Kasumi-1 (cell line): Measurements from ENCODE around the gene ITPR2.
A peak's percentile ranks its signal among the peaks of the same experiment; 100 is the strongest.
"Not testable (repeated sequence)": the region's sequence is repeated elsewhere in the genome, so short reads cannot be mapped to it uniquely, and the experiment has no call there.

ENCODE experiments used
- DNase-seq, 2 experiments: peaks; one replicate each; lab custom pipeline; 2025; lab: John Stamatoyannopoulos, UW

The ITPR2 gene

DNA sequence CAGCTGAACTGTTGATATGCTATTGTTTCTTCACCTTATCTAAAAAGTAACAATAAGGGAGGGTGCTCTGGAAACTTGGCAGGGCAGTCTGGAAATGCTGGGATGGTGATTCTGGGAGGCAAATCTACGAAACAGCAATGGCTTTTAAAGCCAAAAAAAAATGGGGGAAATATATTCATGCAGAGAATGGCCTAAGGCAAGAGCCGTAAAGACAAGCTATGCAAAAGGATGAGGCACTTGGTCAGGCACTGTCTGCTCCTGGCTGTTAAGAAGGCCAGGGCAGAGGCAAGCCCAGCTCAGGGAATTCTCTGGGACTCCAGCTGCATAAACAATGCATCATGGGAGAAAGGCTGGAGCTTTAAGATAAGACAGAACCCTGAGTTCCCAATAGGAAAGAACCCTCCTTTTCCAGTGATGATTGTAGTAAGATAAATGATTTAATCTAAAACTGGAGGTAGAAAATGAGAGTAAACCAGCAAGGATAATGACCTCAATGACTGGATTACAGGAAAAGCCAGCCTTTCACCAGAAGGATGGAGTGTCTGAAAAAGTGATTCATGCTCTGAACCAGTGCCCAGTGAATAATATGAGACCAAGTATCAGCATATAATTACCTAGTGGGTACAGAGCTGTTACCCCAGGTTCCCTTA lies 46.0 kb downstream of the ITPR2 start:
- DNase-seq = no peak

DNA sequence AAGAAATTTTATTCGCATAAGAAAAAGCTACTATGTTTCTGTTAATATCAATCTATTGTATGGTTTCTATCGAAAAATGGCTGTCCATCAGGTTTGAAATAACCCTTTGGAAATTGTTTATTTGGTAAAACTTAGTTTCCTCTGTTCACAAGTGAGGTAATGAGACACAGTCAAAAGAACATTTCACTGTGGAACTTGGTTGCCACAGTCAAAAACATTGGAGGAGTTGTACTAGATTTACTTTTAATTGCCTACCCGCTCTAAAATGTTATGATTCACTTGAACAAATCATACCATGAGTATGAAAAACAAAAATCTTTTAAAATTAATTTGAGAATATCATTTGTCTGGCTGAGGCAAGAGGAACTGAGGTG lies 46.5 kb downstream of the ITPR2 start:
- no peak for DNase-seq

DNA sequence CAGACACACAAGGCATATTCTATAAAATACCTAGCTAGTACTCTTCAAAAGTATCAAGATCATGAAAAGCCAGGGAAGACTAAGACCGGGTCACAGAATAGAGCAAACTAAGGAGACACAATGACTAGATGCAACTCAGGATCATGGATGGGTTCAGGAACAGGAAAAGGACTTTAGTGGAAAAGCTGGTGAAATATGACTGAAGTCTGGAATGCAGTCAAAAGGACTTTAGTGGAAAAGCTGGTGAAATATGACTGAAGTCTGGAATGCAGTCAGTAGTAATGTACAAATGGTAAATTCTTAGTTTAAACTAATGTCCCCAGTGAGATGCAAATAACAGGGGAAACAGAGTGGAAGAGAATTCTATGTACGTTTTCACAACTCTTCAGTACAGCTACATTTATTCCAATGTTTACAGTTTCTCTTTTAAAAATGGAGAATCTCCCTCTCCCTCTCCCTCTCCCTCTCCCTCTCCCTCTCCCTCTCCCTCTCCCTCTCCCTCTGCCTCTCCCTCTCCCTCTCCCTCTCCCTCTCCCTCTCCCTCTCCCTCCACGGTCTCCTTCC lies 49.1 kb downstream of the ITPR2 start:
- DNase-seq = not testable (repeated sequence)

DNA sequence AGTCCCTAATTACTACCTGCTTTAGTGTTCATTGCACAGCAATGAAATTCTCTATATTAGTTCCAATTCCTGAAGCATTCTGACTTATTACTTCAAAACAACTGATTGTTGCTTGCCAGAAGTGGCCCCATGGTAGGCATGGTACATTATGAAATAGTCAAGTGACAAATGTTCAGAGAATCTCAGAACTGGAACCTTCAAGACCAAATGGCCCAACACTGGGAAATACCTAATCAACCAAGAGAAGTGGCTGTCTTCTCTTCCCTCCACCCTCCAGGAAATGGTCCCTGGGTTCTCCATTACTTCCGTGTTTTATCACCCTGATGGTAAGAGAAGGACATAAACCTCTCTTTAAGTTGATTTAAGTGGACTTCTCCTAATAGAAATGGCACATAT lies 49.9 kb downstream of the ITPR2 start:
- no peak for DNase-seq

DNA sequence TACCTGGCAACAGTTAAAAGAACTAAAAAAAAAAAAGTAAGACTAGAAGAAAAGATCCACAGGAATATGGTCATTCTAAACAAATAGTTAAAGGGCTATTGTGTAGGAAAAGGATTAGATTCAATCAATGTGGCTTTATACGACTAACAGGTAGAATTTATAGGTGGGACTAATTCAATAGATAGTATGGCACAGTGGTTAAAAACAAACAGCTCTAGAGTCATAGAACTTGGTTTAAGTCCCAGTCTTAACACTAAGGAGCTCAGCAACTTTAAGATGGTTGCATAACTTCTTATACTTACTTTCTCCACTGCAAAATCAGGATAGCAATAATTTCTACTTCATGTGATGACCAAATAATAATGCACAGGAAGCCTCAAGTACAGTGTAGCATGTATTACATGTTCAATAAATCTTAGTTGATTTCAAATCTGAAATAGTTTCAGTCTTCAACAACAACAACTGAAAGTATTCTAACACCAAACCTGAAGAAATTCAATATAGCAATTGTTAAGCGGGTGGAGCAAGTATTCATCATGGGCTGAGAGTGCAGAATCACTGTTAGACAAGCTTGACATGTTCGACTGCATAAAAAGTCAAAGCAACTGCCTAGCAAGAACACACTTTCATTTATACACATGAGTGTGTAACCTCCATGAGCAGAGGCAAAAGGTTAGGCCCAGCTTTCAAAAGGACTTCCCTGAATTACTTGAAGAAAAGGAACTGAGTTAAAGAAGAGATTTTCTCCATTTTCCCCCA lies 50.4 kb downstream of the ITPR2 start:
- DNase-seq = no peak

DNA sequence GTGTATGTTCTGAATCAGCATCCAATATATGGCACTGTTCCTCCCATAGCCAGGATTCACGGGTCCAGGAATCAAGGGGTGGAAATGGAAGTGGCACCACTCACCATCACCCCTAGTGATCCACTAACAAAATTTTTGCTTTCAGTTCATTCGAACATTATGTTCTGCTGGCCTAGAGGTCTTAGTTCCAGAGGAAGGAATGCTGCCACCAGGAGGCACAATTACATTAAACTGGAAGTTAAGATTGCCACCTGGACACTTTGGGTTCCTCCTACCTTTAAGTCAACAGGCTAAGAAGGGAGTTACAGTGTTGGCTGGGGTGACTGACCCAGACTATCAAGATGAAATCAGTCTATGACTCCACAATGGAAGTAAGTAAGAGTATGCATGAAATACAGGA lies 52.3 kb downstream of the ITPR2 start:
- DNase-seq = not testable (repeated sequence)

DNA sequence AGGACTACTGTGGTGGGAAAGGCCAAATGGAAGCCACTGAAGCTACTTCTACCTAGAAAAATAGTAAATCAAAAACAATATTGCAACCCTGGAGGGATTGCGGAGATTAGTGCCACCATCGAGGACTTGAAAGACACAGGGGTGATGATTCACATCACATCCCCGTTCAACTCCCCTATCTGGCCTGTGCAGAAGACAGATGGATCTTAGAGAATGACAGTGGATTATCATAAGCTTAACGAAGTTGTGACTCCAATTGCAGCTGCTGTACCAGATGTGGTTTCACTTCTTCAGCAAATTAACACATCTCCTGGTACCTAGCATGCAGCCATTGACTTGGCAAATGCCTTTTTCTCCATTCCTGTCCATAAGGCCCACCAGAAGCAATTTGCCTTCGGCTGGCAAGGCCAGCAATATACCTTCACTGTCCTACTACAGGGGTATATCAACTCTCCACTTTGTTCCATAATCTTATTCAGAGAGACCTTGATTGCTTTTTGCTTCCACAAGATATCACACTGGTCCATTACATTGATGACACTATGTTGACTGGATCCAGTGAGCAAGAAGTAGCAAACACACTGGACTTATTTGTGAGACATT lies 54.7 kb downstream of the ITPR2 start:
- DNase-seq = not testable (repeated sequence)

DNA sequence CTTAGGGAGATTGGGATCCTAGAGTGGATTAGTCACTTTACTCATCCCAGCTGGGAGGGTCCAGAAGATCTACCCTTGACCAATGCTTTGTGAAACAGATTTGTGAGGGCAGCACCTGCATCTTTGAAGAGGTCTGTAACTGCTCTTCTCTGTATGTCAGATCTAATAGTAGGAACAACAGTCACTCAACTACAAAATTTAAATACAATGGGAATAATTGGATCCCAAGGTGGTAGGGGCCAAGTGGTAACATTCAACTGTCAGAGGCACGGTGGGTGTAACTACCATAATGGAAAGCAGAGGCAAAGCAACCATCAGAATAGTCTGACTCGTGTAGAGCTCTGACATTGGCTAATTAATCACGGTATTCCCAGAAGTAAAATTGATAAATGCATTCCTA lies 55.8 kb downstream of the ITPR2 start:
- no peak for DNase-seq

DNA sequence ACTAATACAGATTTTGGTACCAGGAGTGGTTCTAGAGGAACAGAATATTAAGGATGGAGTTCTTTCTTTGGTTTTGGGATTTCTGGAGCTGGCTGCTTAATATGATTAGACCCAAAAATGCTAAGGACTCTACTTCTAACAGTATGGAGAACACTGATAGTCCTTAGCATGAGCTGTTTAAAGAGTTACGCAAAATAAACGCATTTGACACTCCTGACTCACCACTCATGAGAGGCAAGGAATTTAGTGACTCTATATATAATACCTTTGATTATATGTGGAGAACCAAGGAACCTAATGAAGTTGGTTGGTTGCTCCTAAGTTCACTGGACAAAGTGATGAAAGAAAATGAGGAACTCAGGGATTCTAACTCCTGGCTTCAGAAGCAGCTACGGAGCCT lies 57.0 kb downstream of the ITPR2 start:
- not testable (repeated sequence) for DNase-seq

DNA sequence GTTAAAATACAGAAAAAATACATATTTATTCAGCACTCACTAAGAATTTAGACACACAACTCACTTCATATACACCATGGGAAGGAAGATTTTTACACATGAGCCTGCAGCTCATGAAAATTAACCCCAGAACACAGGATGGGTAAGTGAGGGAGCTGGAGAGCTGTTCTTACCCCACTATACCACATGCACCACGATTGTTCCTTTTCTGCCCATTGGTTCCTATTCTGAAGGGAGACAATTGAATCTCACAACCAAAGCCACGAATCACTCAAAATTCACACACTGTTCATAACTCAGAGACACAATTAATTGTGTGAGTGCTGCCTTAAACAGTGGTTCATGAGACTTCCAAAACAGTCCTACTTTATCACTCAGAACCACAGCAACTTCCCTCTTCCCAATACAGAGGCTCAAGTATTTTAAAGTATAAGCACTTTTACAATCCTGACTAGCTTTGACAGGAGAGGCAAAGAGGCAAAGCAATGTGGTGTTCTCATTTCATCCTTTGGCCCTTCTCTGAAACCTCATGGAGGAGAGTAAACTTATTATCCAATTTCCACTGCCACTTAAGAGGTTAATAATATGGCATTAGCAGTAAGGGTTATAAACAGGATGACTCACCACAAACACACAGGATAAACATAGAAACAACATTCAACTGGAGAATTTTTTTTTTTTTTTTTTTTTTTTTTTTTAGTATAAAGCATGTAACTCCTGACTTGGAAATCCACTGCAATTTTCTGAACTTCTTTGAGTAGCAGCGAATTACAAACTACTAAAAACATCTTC lies 59.5 kb downstream of the ITPR2 start:
- peak; percentile 28 to 43 for DNase-seq

DNA sequence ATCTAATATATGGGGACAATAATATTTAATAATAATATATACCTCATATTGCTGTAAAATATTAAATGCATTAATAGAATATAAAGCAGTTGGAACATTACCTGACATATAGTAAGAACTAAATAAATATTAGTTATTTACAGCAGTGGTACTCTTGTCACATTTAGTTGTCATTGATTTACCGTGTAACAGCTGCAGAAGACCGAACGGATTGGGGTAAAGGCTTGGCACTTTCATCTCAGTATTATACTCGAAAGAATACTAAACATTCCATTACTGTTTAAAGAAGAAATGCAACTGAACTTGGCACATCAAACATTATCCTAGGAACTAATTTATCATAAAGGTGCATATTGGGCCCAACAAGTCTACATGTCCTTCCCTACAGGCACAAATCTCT lies 61.1 kb downstream of the ITPR2 start:
- DNase-seq = no peak

DNA sequence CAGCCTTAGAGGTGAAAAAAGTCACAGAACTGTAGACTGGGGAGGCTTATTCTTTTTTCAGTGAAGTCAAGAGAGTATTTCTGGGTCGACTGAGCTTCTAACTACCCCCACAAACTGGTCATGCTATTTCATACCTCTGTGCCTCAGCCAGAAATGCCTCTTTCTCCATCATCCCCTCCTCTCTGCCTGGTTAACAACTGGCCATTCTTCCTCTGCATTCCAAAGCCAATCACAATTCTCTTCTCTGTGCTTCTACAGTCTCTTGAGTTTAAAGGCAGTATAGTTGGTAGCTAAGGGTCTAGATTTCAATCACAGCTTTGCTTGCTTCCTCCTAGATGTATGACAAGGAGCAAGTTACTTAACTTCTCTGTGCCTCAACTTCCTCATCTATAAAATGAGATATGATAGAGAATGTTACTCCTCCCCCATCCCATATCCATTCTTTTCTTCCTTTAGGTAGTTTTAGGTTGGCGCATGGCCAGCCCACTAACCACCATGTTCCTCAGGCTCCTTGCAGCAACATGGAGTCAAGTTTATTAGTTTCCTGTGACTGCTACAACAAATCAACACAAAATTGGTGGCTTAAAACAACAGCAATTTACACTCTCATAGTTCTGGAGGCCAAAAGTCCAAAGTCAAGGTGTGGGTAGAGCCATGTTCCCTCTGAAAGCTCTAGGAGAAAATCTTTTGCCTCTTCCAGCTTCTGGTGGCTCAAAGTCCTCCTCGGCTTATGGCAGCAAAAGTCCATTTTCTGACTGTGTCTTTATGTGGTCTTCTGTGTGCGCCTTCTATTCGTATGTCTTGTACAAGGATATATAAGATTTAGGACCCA lies 62.5 kb downstream of the ITPR2 start:
- no peak for DNase-seq

DNA sequence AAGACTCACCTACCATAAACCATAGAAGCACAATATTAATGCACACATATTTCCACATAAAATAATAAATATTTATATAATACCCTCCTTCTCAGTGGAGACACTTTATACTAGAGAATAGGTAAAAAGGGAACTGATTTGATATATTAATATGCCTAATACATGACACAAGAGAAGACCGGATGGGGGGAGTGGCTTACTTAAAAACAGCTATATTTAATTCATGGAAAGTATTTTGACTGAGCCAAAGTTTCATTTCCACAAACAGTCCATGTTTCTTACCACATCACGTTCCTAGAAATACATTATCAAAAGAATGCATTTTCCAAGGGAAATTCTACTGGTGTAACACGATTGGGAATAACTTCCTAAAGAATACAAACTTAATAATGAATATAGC lies 63.4 kb downstream of the ITPR2 start:
- no peak for DNase-seq

DNA sequence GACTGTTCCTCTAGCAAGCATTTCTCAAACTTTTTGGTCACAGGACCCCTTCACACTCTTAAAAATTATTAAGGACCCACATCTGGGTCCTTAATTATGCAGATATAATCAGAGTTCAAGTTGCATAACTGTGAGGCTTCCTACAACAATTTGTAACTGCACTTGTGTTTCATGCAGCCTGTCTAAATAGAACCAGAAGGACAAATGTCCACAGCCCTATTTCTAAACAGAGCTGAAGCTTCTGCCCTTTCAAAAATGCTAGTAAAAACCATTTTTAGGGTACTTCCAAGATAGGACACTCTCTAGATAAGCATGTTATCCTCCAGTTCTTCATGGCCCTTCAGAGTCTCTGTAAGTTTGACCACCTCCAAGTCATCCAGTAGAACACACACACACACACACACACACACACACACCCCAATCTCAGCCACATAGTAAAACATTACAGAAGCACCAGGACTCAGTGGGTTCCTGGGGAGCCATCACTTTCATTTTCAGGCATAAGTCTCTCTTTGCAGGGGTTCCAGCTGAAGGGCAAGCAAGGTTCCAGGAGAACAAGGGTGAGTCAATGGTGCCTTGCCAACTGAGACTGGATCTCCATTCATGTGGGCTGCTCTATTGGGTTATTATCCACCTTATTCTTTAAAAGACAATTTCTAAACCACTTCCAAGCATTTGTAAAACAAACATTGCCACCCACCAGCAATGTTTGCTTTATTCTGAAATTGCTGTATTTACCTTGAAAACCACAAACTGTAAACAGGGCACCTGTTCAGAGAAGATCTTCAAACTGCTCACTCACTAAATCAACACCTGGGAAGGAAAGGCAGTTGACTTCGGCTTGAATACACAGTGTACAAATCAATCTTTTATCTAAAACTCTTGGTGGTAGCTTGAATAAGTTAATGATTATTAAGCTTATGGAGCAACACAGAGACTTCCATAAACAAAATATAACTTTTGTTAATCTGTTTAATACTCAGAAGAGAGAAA lies 64.1 kb downstream of the ITPR2 start:
- DNase-seq = no peak

DNA sequence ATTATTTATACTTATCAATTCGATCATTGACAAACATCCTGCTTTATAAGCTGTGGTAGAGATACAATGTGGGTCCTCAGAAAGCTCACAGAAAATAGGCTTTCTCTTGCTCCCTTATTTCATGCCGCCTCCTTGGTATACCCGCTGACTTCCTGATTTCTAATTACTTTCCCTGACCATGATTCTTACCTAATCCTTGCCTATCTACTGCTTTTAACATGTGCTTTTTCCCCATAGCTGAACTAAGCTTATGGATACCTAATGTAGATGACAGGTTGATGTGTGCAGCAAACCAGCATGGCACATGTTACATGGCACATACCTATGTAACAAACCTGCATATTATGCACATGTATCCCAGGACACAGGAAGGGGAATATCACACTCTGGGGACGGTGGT lies 65.1 kb downstream of the ITPR2 start:
- no peak for DNase-seq

DNA sequence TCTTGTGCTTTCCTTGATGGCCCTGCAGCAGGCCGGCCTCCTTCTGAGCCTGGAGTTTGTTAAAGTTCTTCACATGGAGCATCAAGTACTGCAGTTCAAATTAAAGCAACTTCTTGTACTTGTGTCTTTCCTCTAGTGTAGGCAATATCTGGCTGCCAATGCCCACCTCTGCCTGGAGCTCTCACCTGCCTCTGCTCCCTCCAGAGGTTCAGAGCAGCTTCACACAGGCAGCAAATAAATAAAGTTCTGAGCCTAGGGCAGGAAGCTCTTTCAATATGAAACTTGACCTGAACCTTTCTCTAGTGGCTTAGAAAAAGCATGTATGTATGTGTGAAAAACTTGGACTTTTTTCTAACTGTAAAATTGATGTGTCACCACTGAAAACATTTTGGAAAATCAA lies 65.9 kb downstream of the ITPR2 start:
- DNase-seq = no peak

DNA sequence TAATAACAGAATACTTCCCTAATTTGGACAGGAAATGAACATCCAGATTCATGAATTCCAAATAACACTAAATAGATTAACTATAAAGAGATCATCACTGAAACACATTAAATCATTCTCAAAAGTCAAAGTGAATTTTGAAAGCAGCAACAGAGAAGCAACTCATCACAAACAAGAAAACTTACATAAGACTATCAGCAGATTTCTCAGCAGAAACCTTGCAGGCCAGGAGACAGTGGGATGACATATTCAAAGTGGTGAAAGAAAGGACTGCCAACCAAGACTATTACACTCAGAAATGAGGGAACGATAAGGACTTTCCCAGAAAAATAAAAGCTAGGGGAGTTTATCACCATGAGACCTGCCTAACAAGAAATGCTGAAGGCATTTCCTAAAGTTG lies 70.8 kb downstream of the ITPR2 start:
- DNase-seq = no peak

DNA sequence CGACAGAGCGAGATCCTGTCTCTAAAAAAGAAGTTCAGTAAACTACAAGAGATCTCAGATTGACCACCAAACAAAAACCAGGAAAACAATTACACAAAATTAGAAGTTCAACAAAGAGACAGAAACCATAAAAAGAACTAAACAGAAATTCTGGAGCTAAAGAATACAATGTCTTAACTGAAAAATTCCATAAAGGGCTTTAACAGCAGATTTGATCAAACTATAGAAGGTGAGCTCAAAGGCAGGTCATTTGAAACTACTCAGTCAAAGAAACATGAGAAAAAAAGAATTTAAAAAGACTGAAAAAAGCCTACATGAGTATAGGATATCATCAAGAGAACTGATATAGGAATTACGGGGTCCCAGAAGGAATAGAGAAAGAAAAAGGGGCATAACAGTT lies 71.2 kb downstream of the ITPR2 start:
- no peak for DNase-seq

DNA sequence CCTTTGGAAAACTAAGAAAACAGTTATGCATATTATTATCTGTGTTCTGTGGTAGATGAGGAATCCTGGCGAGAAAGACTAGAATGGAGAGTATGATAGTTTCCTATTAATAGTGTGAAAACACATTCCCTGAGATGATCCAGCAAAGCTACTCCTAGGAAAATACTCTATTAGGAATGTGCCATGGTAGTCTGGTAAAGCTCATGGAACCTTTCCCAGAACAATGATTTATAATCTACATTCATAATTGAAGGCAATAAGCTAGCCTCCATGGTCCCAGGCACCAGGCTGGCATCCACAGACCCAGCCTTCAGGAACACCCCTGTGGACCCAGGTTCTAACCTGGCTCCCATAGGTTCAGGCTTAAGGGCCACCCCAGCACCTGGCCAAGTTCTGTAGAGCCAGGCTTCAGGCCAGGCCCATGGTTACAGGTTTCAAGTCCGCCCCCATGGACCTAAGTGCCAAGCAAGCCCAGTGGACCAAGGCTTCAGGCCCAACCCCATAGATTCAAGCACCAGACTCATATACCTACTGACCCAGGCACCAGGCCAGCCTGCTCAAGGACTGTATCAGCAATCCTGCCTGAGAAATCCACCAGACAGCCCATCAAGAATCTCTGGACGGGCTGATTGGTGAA lies 72.2 kb downstream of the ITPR2 start:
- DNase-seq = no peak

DNA sequence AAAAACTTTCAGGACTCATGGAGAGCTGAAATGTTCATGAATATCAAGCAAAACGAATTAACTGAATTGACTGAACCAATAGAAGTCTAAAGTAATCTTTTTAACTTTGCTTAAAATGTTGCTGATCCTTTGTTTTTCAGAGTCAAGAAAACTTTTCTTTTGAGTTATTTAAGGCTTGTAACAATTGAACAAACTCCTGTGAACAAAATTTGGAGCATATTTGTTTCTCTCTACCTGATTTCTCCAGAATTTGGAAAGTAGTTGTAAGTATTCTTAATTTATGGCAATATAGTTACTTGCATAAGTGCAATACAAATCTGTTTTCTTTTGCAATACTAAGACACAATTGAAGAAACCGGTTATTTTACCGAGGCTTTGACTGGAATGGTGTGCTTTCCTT lies 77.6 kb downstream of the ITPR2 start:
- DNase-seq = not testable (repeated sequence)
